SK-N-SH (cell line): ENCODE measurements around the gene PRRG4. TPM values are rescaled to one million over a fixed set of nuclear protein-coding genes. Genes with fewer than 3 reads are reported as not detected.

Experiments used
- CTCF ChIA-PET: fragments of 300-600, 350-600 bp; formaldehyde crosslinking; extraction: SDS; loops from one replicate; lab custom pipeline; 2021; lab: Yijun Ruan, JAX
- POLR2A ChIA-PET: fragments of 350-600 bp; sonication (Branson Sonifier 250); formaldehyde crosslinking; extraction: SDS; loops from one replicate; lab custom pipeline; 2020; ENCODE audit warnings: antibody characterized with exemption, inconsistent platforms; lab: Yijun Ruan, JAX
- DNase-seq: peaks from one replicate; pipeline ENCODE4 v3.0.0; 2012
- H2AFZ ChIP-seq: fragments of 200-600 bp; sonication (generic); 2 replicates; pipeline ENCODE4 v1.8.1; 2016; ENCODE audit warnings: antibody characterized with exemption, mild to moderate bottlenecking, low read depth
- H3F3A ChIP-seq: fragments of 200-600 bp; sonication (generic); replicated peaks from 2 replicates; pipeline ENCODE3; 2016; ENCODE audit warnings: antibody characterized with exemption, mild to moderate bottlenecking; ENCODE audit not compliant: insufficient read depth
- H3K27ac ChIP-seq, 2 experiments: fragments of 200-500 bp in 1 of 2; fragments of 200-600 bp in 1 of 2; sonication (Bioruptor generic) in 1 of 2; sonication (generic), shearing (Covaris generic) in 1 of 2; 2 replicates each; pipeline versions ENCODE4 v1.5.1 to v1.6.1; 2014 to 2016; ENCODE audit warnings: low read depth in 2 of 2, inconsistent platforms in 1 of 2, low read length in 1 of 2, mild to moderate bottlenecking in 1 of 2, mixed read lengths in 1 of 2
- H3K27me3 ChIP-seq: fragments of 200-600 bp; sonication (generic), shearing (Covaris generic); 2 replicates; pipeline ENCODE4 v1.6.1; 2016; ENCODE audit warnings: mixed run types; ENCODE audit not compliant: insufficient read depth
- H3K36me3 ChIP-seq, 2 experiments: fragments of 200-500 bp in 1 of 2; fragments of 200-600 bp in 1 of 2; sonication (Bioruptor generic) in 1 of 2; sonication (generic) in 1 of 2; replicated peaks in 1 of 2; 2 replicates each; pipeline versions ENCODE3 to v1.5.1; 2014 to 2016; ENCODE audit warnings: low read length in 1 of 2, mild to moderate bottlenecking in 1 of 2; ENCODE audit not compliant: insufficient read depth in 2 of 2, control insufficient read depth in 1 of 2
- H3K4me1 ChIP-seq, 2 experiments: fragments of 200-500 bp in 1 of 2; fragments of 200-600 bp in 1 of 2; sonication (Bioruptor generic) in 1 of 2; sonication (generic), shearing (Covaris generic) in 1 of 2; 2 replicates each; pipeline versions ENCODE4 v1.5.1 to v1.6.1; 2014 to 2016; ENCODE audit warnings: low read depth in 1 of 2, low read length in 1 of 2, mixed run types in 1 of 2; ENCODE audit not compliant: insufficient read depth in 2 of 2, control insufficient read depth in 1 of 2
- H3K4me2 ChIP-seq: fragments of 200-600 bp; sonication (generic), shearing (Covaris generic); 2 replicates; pipeline ENCODE4 v1.6.1; 2017; ENCODE audit warnings: mixed run types
- H3K4me3 ChIP-seq, 2 experiments: fragments of 200-500 bp in 1 of 2; fragments of 200-600 bp in 1 of 2; sonication (Bioruptor generic) in 1 of 2; sonication (generic), shearing (Covaris generic) in 1 of 2; 2 replicates each; pipeline versions ENCODE4 v1.5.1 to v1.8.1; 2014 to 2016; ENCODE audit warnings: low read depth in 2 of 2, inconsistent platforms in 1 of 2, low read length in 1 of 2, mild to moderate bottlenecking in 1 of 2, mixed read lengths in 1 of 2, moderate library complexity in 1 of 2
- H3K79me2 ChIP-seq: fragments of 200-600 bp; sonication (generic); 2 replicates; pipeline ENCODE4 v1.8.1; 2017; ENCODE audit warnings: mild to moderate bottlenecking; ENCODE audit not compliant: insufficient read depth
- H3K9ac ChIP-seq: fragments of 200-600 bp; sonication (generic); 2 replicates; pipeline ENCODE4 v1.6.1; 2017; ENCODE audit warnings: mixed run types
- H3K9me2 ChIP-seq: fragments of 200-600 bp; sonication (generic); 2 replicates; pipeline ENCODE4 v1.6.1; 2017; ENCODE audit warnings: mixed run types
- H3K9me3 ChIP-seq: fragments of 200-600 bp; sonication (generic); 2 replicates; pipeline ENCODE4 v1.6.1; 2017; ENCODE audit warnings: mixed run types, mild to moderate bottlenecking, moderate library complexity
- H4K20me1 ChIP-seq: fragments of 200-600 bp; sonication (generic); 2 replicates; pipeline ENCODE4 v1.6.1; 2017; ENCODE audit warnings: mild to moderate bottlenecking, mixed run types; ENCODE audit not compliant: insufficient read depth
- ELF1 ChIP-seq: IDR thresholded peaks from 2 replicates; pipeline ENCODE4 v1.4.0; 2012
- EP300 ChIP-seq, 2 experiments: IDR thresholded peaks; 2 replicates each; pipeline versions ENCODE4 v1.4.0 to v1.6.1; 2012; ENCODE audit warnings: borderline replicate concordance in 1 of 2, low read depth in 1 of 2, low read length in 1 of 2
- EZH2phosphoT487 ChIP-seq: fragments of 200-600 bp; sonication (generic); IDR thresholded peaks from 2 replicates; pipeline ENCODE4 v1.6.1; 2017; ENCODE audit warnings: low read depth, mixed run types, mild to moderate bottlenecking, antibody characterized with exemption, moderate library complexity, borderline replicate concordance
- FOXM1 ChIP-seq: IDR thresholded peaks from 2 replicates; pipeline ENCODE4 v1.4.0; 2012; ENCODE audit warnings: low read depth, mild to moderate bottlenecking
- GABPA ChIP-seq: IDR thresholded peaks from 2 replicates; pipeline ENCODE4 v1.4.0; 2012; ENCODE audit warnings: low read depth, mild to moderate bottlenecking
- GATA2 ChIP-seq: sonication (generic); formaldehyde crosslinking; IDR thresholded peaks from 2 replicates; pipeline ENCODE4 v1.5.0; 2020; ENCODE audit warnings: mild to moderate bottlenecking, missing genetic modification reagents
- IRF3 ChIP-seq: fragments of 150-350 bp; IDR thresholded peaks from 2 replicates; pipeline ENCODE4 v1.6.1; 2016; ENCODE audit warnings: mild to moderate bottlenecking, low read depth, low read length
- MAX ChIP-seq: IDR thresholded peaks from 2 replicates; pipeline ENCODE4 v1.4.0; 2012; ENCODE audit warnings: low read depth
- MEF2A ChIP-seq: IDR thresholded peaks from 2 replicates; pipeline ENCODE4 v1.4.0; 2012; ENCODE audit warnings: low read depth, borderline replicate concordance
- MXI1 ChIP-seq: IDR thresholded peaks from 2 replicates; pipeline ENCODE4 v1.6.1; 2012; ENCODE audit warnings: mild to moderate bottlenecking, low read depth, low read length, improper control_type of control experiment
- NFIC ChIP-seq: IDR thresholded peaks from 2 replicates; pipeline ENCODE4 v1.4.0; 2012; ENCODE audit warnings: borderline replicate concordance
- NRF1 ChIP-seq: IDR thresholded peaks from 2 replicates; pipeline ENCODE4 v1.6.1; 2012; ENCODE audit warnings: low read depth, mild to moderate bottlenecking, low read length
- RXRA ChIP-seq: IDR thresholded peaks from 2 replicates; pipeline ENCODE4 v1.4.0; 2012; ENCODE audit warnings: low read depth, mild to moderate bottlenecking, borderline replicate concordance
- SIN3A ChIP-seq: IDR thresholded peaks from 2 replicates; pipeline ENCODE4 v1.6.1; 2012; ENCODE audit warnings: low read depth, mild to moderate bottlenecking, low read length, moderate library complexity, borderline replicate concordance
- TAF1 ChIP-seq: IDR thresholded peaks from 2 replicates; pipeline ENCODE4 v1.6.1; 2012; ENCODE audit warnings: low read depth, mild to moderate bottlenecking, low read length, moderate library complexity, borderline replicate concordance
- TCF12 ChIP-seq: IDR thresholded peaks from 2 replicates; pipeline ENCODE4 v1.4.0; 2012
- TEAD4 ChIP-seq: IDR thresholded peaks from 2 replicates; pipeline ENCODE4 v1.4.0; 2012; ENCODE audit warnings: mild to moderate bottlenecking, borderline replicate concordance; ENCODE audit not compliant: insufficient read depth
- USF2 ChIP-seq: fragments of 150-350 bp; IDR thresholded peaks from 2 replicates; pipeline ENCODE4 v1.6.1; 2017; ENCODE audit warnings: antibody characterized with exemption, low read length, low read depth, borderline replicate concordance
- YY1 ChIP-seq: IDR thresholded peaks from 2 replicates; pipeline ENCODE4 v1.4.0; 2012; ENCODE audit warnings: low read depth, mild to moderate bottlenecking
- ZBTB33 ChIP-seq: IDR thresholded peaks from 2 replicates; pipeline ENCODE4 v1.4.0; 2012; ENCODE audit warnings: low read depth, borderline replicate concordance
- WGBS: methylation state at CpG from one replicate; pipeline ENCODE4 v1.1.6; 2017; ENCODE audit warnings: low lambda C conversion rate; 5-methylcytosine and 5-hydroxymethylcytosine counted together
- polyA plus RNA-seq, 3 experiments: library from polyadenylated mRNA; depleted of rRNA; stranded (reverse); fragments of >200 nt; gene quantifications; 2 replicates each; pipeline ENCODE4 v1.2.3, GENCODE V29; 2012

Gene PRRG4
- polyA plus RNA-seq, 1 of the 3 experiments (the other 2 are of a cell fraction), result 0.21 TPM

GRCh38 chr11:32831221-32831620 lies 1.5 kb downstream of the PRRG4 start:
- ChIA-PET POLR2A (no interaction called here), CTCF (interaction anchor here (2.0 kb wide), 1 partner anchor 22 kb away, joined by 8 read pairs; no protein-coding TSS in a partner anchor)
- no peaks in the 10 kb centered on the region for H4K20me1 ChIP-seq
- H3K36me3 ChIP-seq, result no peaks in the 10 kb centered on the region
- no peaks in the 10 kb centered on the region for H3K9me2 ChIP-seq
- H3K27ac ChIP-seq, result no peak overlapping the region
- H3K4me3 ChIP-seq, result no peak overlapping the region
- H3K4me2 ChIP-seq, result no peak overlapping the region
- no peak for TF ChIP-seq RXRA
- no peak for TF ChIP-seq SIN3A
- TF ChIP-seq MXI1, result no peak
- TF ChIP-seq GATA2 (CRISPR knock-in tag), result no peak
- no peak for TF ChIP-seq NRF1
- no peak for TF ChIP-seq TEAD4
- TF ChIP-seq ZBTB33, result no peak
- no peak for TF ChIP-seq MEF2A
- no peak for TF ChIP-seq EZH2phosphoT487
- no peak for TF ChIP-seq YY1
- TF ChIP-seq FOXM1, result no peak
- TF ChIP-seq TCF12, result no peak
- no peak for TF ChIP-seq TAF1
- no peak for TF ChIP-seq EP300 (IDR thresholded peaks at IDR 0.05; ENCODE audit: borderline replicate concordance in 1 of 2, low read depth in 1 of 2, low read length in 1 of 2)
- no peak for TF ChIP-seq IRF3
- TF ChIP-seq ELF1, result no peak
- no peak for TF ChIP-seq USF2
- no peak for TF ChIP-seq MAX
- TF ChIP-seq NFIC, result no peak
- TF ChIP-seq GABPA, result no peak
- H2AFZ ChIP-seq, result no peak overlapping the region
- DNase-seq, result no peak
- 44% methylated on average over 3 of the region's 3 CpGs for WGBS
- peaks cover 30% of the 10 kb centered on the region; the same call in 1 of the 2 replicates for H3K27me3 ChIP-seq
- H3K9ac ChIP-seq, result no peak overlapping the region
- no peaks in the 10 kb centered on the region; a peak in 2 of 4 replicates for H3K4me1 ChIP-seq
- no peaks in the 10 kb centered on the region for H3K9me3 ChIP-seq
- no peaks in the 10 kb centered on the region for H3F3A ChIP-seq
- H3K79me2 ChIP-seq, result no peaks in the 10 kb centered on the region
